Liver (tissue), 9 donors: Measurements from ENCODE around the gene PUS3. TPM values are rescaled to one million over a fixed set of nuclear protein-coding genes. Genes with fewer than 3 reads are reported as not detected.

Source experiments
- DNase-seq: peaks from one replicate; pipeline ENCODE4 v3.0.0-alpha.2; 2017; ENCODE audit warnings: low spot score
- H3K27ac ChIP-seq, 2 donors: one replicate each; pipeline ENCODE4 v1.7.0; 2013; ENCODE audit warnings: inconsistent platforms in 2 of 2, low read length in 2 of 2, control low read depth in 1 of 2, low read depth in 1 of 2, mild to moderate bottlenecking in 1 of 2
- H3K27me3 ChIP-seq, 4 donors: one replicate each; pipeline versions ENCODE4 v1.6.1 to v1.7.0; 2013; ENCODE audit warnings: low read length in 3 of 4, inconsistent platforms in 1 of 4, mild to moderate bottlenecking in 1 of 4, moderate library complexity in 1 of 4; ENCODE audit not compliant: control insufficient read depth in 4 of 4, insufficient read depth in 4 of 4
- H3K36me3 ChIP-seq, 4 donors: one replicate each; pipeline versions ENCODE4 v1.6.1 to v1.7.0; 2013; ENCODE audit warnings: low read length in 3 of 4, mild to moderate bottlenecking in 3 of 4, low read depth in 1 of 4, moderate library complexity in 1 of 4; ENCODE audit not compliant: control insufficient read depth in 4 of 4, insufficient read depth in 3 of 4
- H3K4me1 ChIP-seq, 4 donors: one replicate each; pipeline versions ENCODE4 v1.6.1 to v1.7.0; 2013; ENCODE audit warnings: low read length in 3 of 4, mild to moderate bottlenecking in 3 of 4, moderate library complexity in 1 of 4; ENCODE audit not compliant: control insufficient read depth in 4 of 4, insufficient read depth in 4 of 4
- H3K4me3 ChIP-seq, 3 donors: one replicate each; pipeline versions ENCODE4 v1.6.1 to v1.7.0; 2013; ENCODE audit warnings: low read length in 3 of 3, control low read depth in 1 of 3, low read depth in 1 of 3, mild to moderate bottlenecking in 1 of 3
- H3K9ac ChIP-seq, 2 donors: one replicate each; pipeline ENCODE4 v1.7.0; 2013; ENCODE audit warnings: low read length in 2 of 2, mild to moderate bottlenecking in 2 of 2, moderate library complexity in 2 of 2, control low read depth in 1 of 2, low read depth in 1 of 2
- H3K9me3 ChIP-seq, 4 donors: one replicate each; pipeline versions ENCODE4 v1.6.1 to v1.7.0; 2013; ENCODE audit warnings: low read length in 3 of 4; ENCODE audit not compliant: control insufficient read depth in 4 of 4
- FOXA1 ChIP-seq: IDR thresholded peaks from 2 replicates; pipeline ENCODE4 v1.6.1; 2016; ENCODE audit warnings: antibody characterized with exemption
- GABPA ChIP-seq, 2 donors: IDR thresholded peaks in 1 of 2; conservative IDR thresholded peaks in 1 of 2; 2 replicates each; pipeline ENCODE4 v1.6.1; 2016; ENCODE audit warnings: antibody characterized with exemption in 2 of 2, mild to moderate bottlenecking in 1 of 2, moderate library complexity in 1 of 2
- HNF4A ChIP-seq, 2 donors: conservative IDR thresholded peaks; 2 replicates each; pipeline ENCODE4 v1.6.1; 2016; ENCODE audit warnings: antibody characterized with exemption in 2 of 2, mild to moderate bottlenecking in 2 of 2
- HNF4G ChIP-seq: IDR thresholded peaks from 2 replicates; pipeline ENCODE4 v1.6.1; 2016; ENCODE audit warnings: antibody characterized with exemption
- MAX ChIP-seq: IDR thresholded peaks from 2 replicates; pipeline ENCODE4 v1.6.1; 2016; ENCODE audit warnings: antibody characterized with exemption
- RXRA ChIP-seq, 2 donors: IDR thresholded peaks; 2 replicates each; pipeline ENCODE4 v1.6.1; 2017 to 2018; ENCODE audit warnings: antibody characterized with exemption in 2 of 2, mild to moderate bottlenecking in 1 of 2
- TAF1 ChIP-seq: conservative IDR thresholded peaks from 2 replicates; pipeline ENCODE4 v1.6.1; 2016; ENCODE audit warnings: antibody characterized with exemption, mild to moderate bottlenecking
- YY1 ChIP-seq: IDR thresholded peaks from 2 replicates; pipeline ENCODE4 v1.6.1; 2016; ENCODE audit warnings: antibody characterized with exemption, mild to moderate bottlenecking
- ZBTB33 ChIP-seq: IDR thresholded peaks from 2 replicates; pipeline ENCODE4 v1.6.1; 2016; ENCODE audit warnings: antibody characterized with exemption
- WGBS: extraction: QIAGEN DNeasy Blood & Tissue Kit; methylation state at CpG from one replicate; pipeline ENCODE4 v1.1.7; 2013; 5-methylcytosine and 5-hydroxymethylcytosine counted together
- polyA plus RNA-seq, 2 donors: library from polyadenylated mRNA; stranded (reverse) in 1 of 2; unstranded in 1 of 2; fragments of 200-250 nt in 1 of 2; fragments of >200 nt in 1 of 2; fragmentation: Nextera tagmentation in 1 of 2; extraction: Ambion mirVana in 1 of 2; gene quantifications; one replicate each; pipeline versions ENCODE4 v1.2.1 to v1.2.3, GENCODE V29; 2013 to 2015
- total RNA-seq, 2 donors: library from RNA; depleted of rRNA; stranded (reverse); fragments of >200 nt; gene quantifications; one replicate each; pipeline ENCODE4 v1.2.3, GENCODE V29; 2014
- donor health status: healthy.
- donor health status: healthy.
- donor health status: healthy.
- donor health status: healthy.
- donor health status: healthy.

PUS3 gene
- total and polyA plus RNA-seq, 4 donors, result 15.5 to 22.2 (median 17.1) TPM

GRCh38 chr11:125948278-125949051 is 45.5 kb upstream of the PUS3 start:
- TF ChIP-seq HNF4G (no peak), RXRA (IDR thresholded peaks at IDR 0.05) (no peak)
- 92% methylated on average over 23 of the region's 23 CpGs for WGBS
- H3K36me3 ChIP-seq, result no peaks in the 10 kb centered on the region
- H3K4me3 ChIP-seq, result no peak overlapping the region
- DNase-seq, result peak; percentile 26
- no peaks in the 10 kb centered on the region for H3K27me3 ChIP-seq
- no peak overlapping the region for H3K9ac ChIP-seq
- no peaks in the 10 kb centered on the region for H3K4me1 ChIP-seq
- H3K9me3 ChIP-seq, result no peaks in the 10 kb centered on the region
- no peak overlapping the region for H3K27ac ChIP-seq

- 92% methylated on average over 24 of the region's 24 CpGs for WGBS
- H3K27me3 ChIP-seq, result no peaks in the 10 kb centered on the region
- no peak overlapping the region for H3K27ac ChIP-seq
- no peaks in the 10 kb centered on the region for H3K4me1 ChIP-seq
- H3K9ac ChIP-seq, result no peak overlapping the region
- H3K4me3 ChIP-seq, result no peak overlapping the region
- H3K36me3 ChIP-seq, result no peaks in the 10 kb centered on the region
- no peaks in the 10 kb centered on the region for H3K9me3 ChIP-seq
- TF ChIP-seq HNF4A (conservative IDR thresholded peaks at IDR 0.05), result no peak
- peak; percentile 27 for DNase-seq
Measured at GRCh38 chr11:125947419-125948277, 44.6 kb upstream of the PUS3 start.

- Histone ChIP-seq H3K4me1 (peaks cover 0 to 5% (median 1%) of the 10 kb centered on the region in 4 donors), H3K9me3 (no peaks in the 10 kb centered on the region), H3K4me3 (no peak overlapping the region), H3K27ac (no peak overlapping the region), H3K36me3 (no peaks in the 10 kb centered on the region), H3K9ac (no peak overlapping the region), H3K27me3 (no peaks in the 10 kb centered on the region)
- 95% methylated on average over 14 of the region's 14 CpGs for WGBS
- DNase-seq, result peak; percentile 25
- no peak for TF ChIP-seq TAF1
- no peak for TF ChIP-seq YY1
- no peak for TF ChIP-seq GABPA (IDR thresholded peaks at IDR 0.05 in 1 of 2, conservative IDR thresholded peaks at IDR 0.05 in 1 of 2)
- TF ChIP-seq RXRA (IDR thresholded peaks at IDR 0.05), result no peak
- TF ChIP-seq FOXA1, result no peak
- no peak for TF ChIP-seq MAX
- TF ChIP-seq ZBTB33, result no peak
Measured at GRCh38 chr11:125946712-125947418, 43.9 kb upstream of the PUS3 start.
